ENCODE data around the gene CDK5.

Gene CDK5

DNA sequence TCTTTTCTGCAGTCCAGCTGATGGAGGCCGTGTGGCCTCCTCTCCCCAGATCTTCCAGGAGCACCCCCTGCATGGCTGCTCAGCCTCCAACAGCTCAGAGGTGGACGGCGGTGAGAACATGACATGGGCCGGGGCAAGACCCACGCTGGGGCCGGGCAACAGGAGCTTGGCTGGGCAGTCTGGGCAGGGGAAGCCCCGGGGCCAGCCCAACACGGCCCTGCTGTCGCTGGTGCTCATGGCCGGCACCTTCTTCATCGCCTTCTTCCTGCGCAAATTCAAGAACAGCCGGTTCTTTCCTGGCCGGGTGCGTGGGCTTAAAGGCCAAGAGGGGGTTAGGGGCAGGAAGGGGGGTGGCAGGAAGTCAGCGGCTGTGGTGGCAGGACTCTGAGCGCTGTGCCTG, 16.3 kb upstream of the CDK5 start:
- no peak for DNase-seq (ENCODE audit: low read depth, low spot score)

DNA sequence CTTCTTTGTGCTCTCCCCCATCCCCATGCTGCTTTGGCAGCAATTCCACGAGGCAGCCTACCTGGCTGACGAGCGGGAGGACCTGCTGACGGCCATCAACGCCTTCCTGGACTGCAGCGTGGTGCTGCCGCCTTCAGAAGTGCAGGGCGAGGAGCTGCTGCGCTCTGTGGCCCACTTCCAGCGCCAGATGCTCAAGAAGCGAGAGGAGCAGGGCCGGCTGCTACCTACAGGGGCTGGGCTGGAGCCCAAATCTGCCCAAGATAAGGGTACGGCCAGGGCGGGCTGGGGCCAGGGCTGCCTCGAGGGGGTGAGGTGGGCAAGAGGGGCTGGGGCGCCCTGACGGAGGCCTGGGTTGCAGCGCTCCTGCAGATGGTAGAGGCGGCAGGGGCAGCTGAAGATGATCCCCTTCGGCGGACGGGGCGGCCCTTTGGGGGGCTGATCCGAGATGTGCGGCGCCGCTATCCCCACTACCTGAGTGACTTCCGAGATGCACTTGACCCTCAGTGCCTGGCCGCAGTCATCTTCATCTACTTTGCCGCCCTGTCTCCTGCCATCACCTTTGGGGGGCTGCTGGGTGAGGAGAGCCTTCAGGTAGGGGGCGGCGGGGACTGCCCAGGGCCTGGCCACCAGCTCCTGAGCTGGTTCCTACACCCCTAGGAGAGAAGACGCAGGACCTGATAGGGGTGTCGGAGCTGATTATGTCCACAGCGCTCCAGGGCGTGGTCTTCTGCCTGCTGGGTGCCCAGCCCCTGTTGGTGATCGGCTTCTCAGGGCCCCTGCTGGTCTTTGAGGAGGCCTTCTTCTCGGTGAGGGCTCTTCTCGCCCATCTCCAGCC, 13.6 kb upstream of the CDK5 start:
- no peak for DNase-seq (ENCODE audit: low read depth, low spot score)

DNA sequence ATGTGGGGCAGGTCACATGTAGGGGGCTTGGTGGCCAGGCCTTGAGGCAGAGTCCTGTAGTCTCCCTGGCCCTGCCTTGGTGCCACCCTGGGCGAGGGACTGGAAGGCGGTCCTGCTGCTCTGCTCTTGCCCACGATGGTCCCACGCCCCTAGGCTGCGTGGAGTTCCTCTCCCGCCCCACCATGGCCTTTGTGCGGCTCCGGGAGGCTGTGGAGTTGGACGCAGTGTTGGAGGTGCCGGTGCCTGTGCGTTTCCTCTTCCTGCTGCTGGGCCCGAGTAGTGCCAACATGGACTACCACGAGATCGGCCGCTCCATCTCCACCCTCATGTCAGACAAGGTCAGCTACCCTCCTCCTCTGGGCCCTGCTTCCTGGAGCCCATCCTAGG, 12.9 kb upstream of the CDK5 start:
- DNase-seq (ENCODE audit: low read depth, low spot score), result no peak

- no peak for DNase-seq (ENCODE audit: low read depth, low spot score)
Observed at GRCh38 chr7:151069841-151070573, 12.3 kb upstream of the CDK5 start.

DNA sequence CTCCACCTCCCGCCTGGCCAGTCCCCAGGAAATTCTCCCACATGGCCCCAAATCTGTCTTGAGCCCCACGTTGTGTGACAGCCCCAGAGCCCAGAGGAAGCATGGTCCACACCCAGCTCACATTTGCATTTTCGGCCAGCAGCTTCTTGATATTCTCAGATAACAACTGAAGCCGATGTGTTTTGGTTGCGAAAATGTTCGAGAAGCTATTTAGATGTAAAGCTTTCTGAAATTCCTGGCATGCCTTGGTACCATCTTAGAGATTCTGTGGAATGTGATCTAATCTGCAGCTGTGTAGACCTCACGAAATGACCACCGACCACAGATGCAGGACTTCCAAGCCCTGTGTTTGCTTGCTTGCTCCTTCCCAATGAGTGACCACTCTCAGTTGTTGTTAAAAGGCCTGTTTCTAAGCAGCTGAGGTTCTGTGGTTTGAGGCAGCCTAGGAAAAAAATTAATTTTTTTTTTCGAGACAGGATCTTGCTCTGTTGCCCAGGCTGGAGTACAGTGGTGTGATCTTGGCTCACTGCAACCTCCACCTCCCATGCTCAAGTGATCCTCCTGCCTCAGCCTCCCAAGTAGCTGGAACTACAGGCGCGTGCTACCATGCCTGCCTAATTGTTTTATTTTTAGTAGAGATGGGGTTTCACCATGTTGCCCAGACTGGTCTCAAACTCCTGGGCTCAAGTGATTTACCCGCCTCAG, 10.5 kb upstream of the CDK5 start:
- no peak for DNase-seq (ENCODE audit: low read depth, low spot score)

- no peak for DNase-seq (ENCODE audit: low read depth, low spot score)
Observed at GRCh38 chr7:151066273-151066974, 8.7 kb upstream of the CDK5 start.

- no peak for DNase-seq (ENCODE audit: low read depth, low spot score)
Observed at GRCh38 chr7:151065516-151065915, 7.8 kb upstream of the CDK5 start.

- DNase-seq (ENCODE audit: low read depth, low spot score), result no peak
Observed at GRCh38 chr7:151064993-151065392, 7.3 kb upstream of the CDK5 start.

DNA sequence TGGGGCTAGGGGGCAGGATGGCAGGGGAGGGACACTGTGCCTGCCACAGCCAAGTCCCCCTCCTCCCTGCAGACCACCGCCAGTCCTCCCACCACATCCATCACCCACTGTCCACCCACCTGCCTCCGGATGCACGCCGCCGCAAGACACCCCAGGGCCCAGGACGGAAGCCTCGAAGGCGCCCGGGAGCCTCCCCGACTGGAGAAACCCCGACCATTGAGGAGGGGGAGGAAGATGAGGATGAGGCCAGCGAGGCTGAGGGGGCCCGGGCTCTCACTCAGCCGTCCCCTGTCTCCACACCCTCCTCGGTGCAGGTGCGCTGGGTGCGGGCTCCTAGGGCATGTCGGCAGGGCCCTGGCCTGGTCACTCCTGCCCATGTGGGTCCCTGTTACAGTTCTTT, 6.8 kb upstream of the CDK5 start:
- DNase-seq (ENCODE audit: low read depth, low spot score), result no peak

- DNase-seq (ENCODE audit: low read depth, low spot score), result no peak
Observed at GRCh38 chr7:151063212-151063561, 5.5 kb upstream of the CDK5 start.

DNA sequence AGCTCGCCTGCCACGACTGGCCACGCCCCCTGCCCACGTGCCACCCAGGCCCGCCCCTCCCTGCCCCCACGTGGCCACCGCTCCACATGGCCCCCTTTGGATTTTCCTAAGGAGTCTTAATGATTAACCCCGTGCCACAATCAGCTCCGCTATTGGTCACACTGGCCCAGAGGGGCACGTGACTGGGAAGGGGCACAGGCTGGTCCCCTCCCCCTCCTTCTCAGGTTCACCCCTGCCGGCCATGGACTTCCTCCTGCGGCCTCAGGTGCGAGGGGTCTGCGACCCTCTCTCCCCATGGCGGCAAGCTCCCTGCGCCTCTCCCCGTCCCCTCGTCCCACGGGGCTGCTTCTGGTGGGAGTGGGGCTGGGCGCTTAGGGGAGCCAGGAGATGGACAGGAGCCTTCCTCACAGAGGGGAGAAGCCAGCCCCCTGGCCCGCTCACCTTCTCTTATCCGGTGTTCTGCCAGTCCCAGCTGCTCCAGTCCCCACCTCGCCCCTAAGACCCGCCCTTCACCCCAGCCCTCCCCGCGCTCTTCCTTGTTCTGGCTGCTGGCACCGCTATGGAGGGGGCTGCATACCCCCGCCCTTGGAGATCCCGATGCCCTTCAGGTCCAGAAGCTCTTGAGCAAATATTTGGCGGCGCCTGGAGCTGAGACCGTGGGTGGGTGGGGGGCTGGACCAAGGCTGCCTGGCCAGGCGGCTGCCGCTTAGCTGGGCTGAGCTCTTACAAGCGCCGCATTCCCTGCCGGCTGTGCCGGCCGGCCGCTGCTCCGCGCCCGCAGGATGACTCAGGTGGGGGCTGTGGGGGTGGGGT, 4.9 kb upstream of the CDK5 start:
- no peak for DNase-seq (ENCODE audit: low read depth, low spot score)

DNA sequence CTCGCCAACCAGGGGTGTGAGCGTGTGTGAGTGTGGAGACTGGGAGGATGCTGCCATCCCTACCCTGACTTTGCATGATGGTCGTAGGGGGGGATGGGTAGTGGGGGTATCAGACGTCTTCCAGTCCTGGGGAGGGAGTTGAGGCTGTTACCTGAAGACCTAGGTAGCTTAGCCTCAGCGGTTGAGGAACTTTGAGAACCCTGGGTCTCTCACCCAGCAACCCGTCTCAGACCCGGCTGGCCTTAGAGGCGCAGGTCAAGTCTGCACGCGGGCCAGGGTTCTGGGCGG, 4.4 kb upstream of the CDK5 start:
- no peak for DNase-seq (ENCODE audit: low read depth, low spot score)

DNA sequence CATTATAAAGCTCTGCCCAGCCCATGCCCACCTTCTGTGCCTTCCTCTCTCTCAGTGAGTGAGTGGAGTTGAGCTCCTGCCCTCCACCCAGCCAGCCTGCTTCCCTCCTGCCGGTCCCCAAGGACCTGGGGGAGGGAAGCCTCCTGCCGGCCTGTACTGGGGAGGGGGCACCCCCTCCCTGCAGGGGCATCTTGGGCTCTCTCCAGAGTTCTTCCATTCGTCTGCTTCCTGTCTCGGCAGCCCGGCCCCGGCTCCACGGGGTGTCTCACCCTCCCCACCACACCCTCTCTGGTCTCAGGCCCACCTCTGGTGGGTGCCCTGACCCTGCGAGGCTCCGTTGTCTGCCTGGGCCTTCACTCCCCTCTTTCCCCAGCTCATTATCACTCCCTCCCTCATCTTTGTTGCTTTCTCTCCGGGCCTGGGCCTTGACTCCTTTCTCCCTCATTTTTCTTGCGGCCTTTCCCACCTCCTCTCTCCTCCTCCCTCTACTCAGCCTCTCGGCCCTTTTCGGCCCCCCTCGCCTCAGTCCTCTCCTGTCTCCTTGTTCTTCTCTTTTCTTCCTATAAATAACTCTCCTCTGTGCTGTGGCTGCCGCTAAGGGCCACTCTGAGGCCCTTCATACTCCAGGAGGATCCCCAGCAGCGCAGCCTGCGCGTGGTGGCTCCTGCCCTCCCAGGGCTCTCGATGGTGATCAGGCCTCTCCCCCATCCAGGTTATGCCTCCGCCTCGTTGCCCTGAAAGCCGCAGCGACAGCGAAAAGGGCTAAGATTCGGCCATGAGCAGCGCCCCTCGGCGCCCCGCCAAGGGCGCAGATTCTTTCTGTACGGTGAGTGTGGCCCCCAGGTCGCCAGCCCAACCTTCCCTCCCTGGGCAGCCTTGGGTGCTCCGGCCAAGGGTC, 3.8 kb upstream of the CDK5 start:
- no peak for DNase-seq (ENCODE audit: low read depth, low spot score)

- no peak for DNase-seq (ENCODE audit: low read depth, low spot score)
Observed at GRCh38 chr7:151060416-151061212, 2.9 kb upstream of the CDK5 start.

GRCh38 chr7:151060113-151060415, 2.4 kb upstream of the CDK5 start:
- no peak for DNase-seq (ENCODE audit: low read depth, low spot score)

DNA sequence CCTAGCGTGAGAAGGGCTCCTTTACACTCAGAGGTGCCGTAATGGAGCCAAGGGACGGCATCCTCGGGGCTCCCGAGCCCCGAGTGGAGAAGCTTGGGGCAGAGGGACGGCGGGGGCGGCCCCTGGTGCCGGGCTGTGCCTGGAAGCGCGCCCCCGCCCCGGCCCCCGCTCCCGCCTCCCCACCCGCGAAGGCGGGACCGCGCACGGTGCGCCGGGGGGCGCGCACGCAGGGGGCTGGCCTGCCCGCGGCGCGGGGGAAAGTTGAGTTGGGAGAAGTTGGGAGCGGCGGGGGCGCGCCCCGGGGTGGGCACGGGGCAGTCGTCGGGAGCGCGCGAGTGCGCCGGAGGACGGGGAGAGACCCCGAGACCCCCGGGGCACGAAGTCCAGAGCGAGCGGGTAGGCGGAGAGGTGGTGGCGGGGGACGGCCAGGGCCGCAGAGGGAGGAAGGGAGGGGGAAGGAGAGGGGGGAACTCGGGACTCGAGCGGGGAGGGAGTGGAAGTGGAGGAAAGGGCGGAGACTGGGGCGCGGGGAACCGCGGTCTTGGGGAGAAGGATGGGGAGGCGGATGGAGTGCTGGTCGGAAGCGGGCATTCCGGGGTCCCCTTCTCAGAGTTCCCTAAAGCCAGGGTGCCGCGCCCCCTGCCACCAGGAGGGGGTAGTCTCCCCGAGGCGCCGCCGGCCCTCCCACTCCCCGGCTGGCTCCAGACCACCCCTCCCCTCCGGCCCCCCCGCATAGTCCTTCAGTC, 1.8 kb upstream of the CDK5 start, which contains the start of gene SLC4A2:
SLC4A2 (plus strand) TSS at position 223 of the 746 bp plus-strand sequence. CDS start 2,399 bp downstream, outside the sequence.
- peak; percentile 36 for DNase-seq (ENCODE audit: low read depth, low spot score)

GRCh38 chr7:151058781-151059366, 1.2 kb upstream of the CDK5 start:
- no peak for DNase-seq (ENCODE audit: low read depth, low spot score)

- peak; percentile 94 for DNase-seq (ENCODE audit: low read depth, low spot score)
Observed at GRCh38 chr7:151057989-151058780, 488 bp upstream of the CDK5 start.
